Measurements from ENCODE around the gene PNMA6A. TPM values are rescaled to one million over a fixed set of nuclear protein-coding genes. Genes with fewer than 3 reads are reported as not detected.
A peak's percentile ranks its signal among the peaks of the same experiment; 100 is the strongest.
"Not testable (repeated sequence)": the region's sequence is repeated elsewhere in the genome, so short reads cannot be mapped to it uniquely, and the experiment has no call there.

PNMA6A gene
- total RNA-seq (2022) (0.31 and 0.44 TPM in 2 replicates), Bru-seq, nascent RNA (not detected), BruChase-seq, experiment 1, labeled RNA remaining after a 6-hour chase (not detected), BruChase-seq, experiment 2, labeled RNA remaining after a 2-hour chase (percentile 15 among the genes with signal in this experiment)
- long read RNA-seq, partial matches to known transcripts: 0 of 1 reads
- long read RNA-seq, other reads (novel, unspliced or antisense): 0 of 1 reads

GRCh38 chrX:153071909-153072583, at the start of gene PNMA6A:
Gene PNMA6A, plus strand, starts transcription at chrX:153072454. Its CDS starts 609 bp downstream, at chrX:153073063.
- H3K9me3 Mint-ChIP-seq (ENCODE audit: low read depth, unreplicated experiment); CTCF ChIA-PET; H3K4me3 Mint-ChIP-seq (ENCODE audit: low read depth, unreplicated experiment); intact Hi-C loops (cut with micrococcal nuclease; ENCODE audit: unreplicated experiment); H3K27me3 Mint-ChIP-seq (ENCODE audit: unreplicated experiment); H3K27ac Mint-ChIP-seq (ENCODE audit: unreplicated experiment); DNase-seq; BruUV-seq (replicated peaks); H3K36me3 Mint-ChIP-seq (ENCODE audit: insufficient read depth, unreplicated experiment); H3K4me1 Mint-ChIP-seq (ENCODE audit: low read depth, unreplicated experiment): not testable (repeated sequence)

- peaks cover 35% of the 10 kb centered on the region for H3K27me3 Mint-ChIP-seq (ENCODE audit: unreplicated experiment)
- intact Hi-C loops (cut with micrococcal nuclease; ENCODE audit: unreplicated experiment); H3K4me1 Mint-ChIP-seq (ENCODE audit: low read depth, unreplicated experiment); BruUV-seq (replicated peaks); H3K9me3 Mint-ChIP-seq (ENCODE audit: low read depth, unreplicated experiment); CTCF ChIA-PET; H3K27ac Mint-ChIP-seq (ENCODE audit: unreplicated experiment); DNase-seq; H3K4me3 Mint-ChIP-seq (ENCODE audit: low read depth, unreplicated experiment); H3K36me3 Mint-ChIP-seq (ENCODE audit: insufficient read depth, unreplicated experiment): not testable (repeated sequence)
These were observed 45.8 kb upstream of the PNMA6A start for GRCh38 chrX:153026501-153026900.

- H3K9me3 Mint-ChIP-seq (ENCODE audit: low read depth, unreplicated experiment); H3K4me3 Mint-ChIP-seq (ENCODE audit: low read depth, unreplicated experiment); H3K36me3 Mint-ChIP-seq (ENCODE audit: insufficient read depth, unreplicated experiment); H3K4me1 Mint-ChIP-seq (ENCODE audit: low read depth, unreplicated experiment); intact Hi-C loops (cut with micrococcal nuclease; ENCODE audit: unreplicated experiment); CTCF ChIA-PET; H3K27ac Mint-ChIP-seq (ENCODE audit: unreplicated experiment); BruUV-seq (replicated peaks); DNase-seq: not testable (repeated sequence)
- H3K27me3 Mint-ChIP-seq (ENCODE audit: unreplicated experiment): peaks cover 32% of the 10 kb centered on the region
These were observed 43.8 kb upstream of the PNMA6A start for GRCh38 chrX:153028487-153028886.

DNA sequence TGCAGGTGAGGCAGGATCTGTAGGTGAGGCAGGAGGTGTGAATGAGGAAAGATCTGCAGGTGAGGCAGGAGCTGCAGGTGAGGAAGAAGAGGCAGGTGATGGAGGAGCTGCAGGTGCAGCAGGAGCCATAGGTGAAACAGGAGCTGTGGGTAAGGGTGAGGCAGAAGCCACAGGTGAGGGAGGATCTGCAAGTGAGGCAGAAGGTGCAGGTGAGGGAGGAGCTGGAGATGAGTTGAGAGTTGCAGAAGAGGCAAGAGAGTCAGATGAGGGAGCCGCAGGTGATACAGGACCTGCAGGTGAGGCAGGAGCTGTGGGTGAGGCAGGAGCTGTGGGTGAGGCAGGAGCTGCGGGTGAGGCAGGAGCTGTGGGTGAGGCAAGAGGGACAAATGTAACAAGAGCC, 43.1 kb upstream of the PNMA6A start:
- DNase-seq: no peak
- intact Hi-C loops (cut with micrococcal nuclease; ENCODE audit: unreplicated experiment): no loop called here
- TF ChIP-seq, protein P1, sequence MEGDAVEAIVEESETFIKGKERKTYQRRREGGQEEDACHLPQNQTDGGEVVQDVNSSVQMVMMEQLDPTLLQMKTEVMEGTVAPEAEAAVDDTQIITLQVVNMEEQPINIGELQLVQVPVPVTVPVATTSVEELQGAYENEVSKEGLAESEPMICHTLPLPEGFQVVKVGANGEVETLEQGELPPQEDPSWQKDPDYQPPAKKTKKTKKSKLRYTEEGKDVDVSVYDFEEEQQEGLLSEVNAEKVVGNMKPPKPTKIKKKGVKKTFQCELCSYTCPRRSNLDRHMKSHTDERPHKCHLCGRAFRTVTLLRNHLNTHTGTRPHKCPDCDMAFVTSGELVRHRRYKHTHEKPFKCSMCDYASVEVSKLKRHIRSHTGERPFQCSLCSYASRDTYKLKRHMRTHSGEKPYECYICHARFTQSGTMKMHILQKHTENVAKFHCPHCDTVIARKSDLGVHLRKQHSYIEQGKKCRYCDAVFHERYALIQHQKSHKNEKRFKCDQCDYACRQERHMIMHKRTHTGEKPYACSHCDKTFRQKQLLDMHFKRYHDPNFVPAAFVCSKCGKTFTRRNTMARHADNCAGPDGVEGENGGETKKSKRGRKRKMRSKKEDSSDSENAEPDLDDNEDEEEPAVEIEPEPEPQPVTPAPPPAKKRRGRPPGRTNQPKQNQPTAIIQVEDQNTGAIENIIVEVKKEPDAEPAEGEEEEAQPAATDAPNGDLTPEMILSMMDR (IDR thresholded peaks at IDR 0.05; ENCODE audit: unreplicated experiment): no peak
- no TSS peak for BruUV-seq (replicated peaks)
- Mint-ChIP-seq H3K27me3 (ENCODE audit: unreplicated experiment) (peaks cover 39% of the 10 kb centered on the region), H3K27ac (ENCODE audit: unreplicated experiment) (no peak overlapping the region), H3K4me3 (ENCODE audit: low read depth, unreplicated experiment) (no peak overlapping the region), H3K9me3 (ENCODE audit: low read depth, unreplicated experiment) (no peaks in the 10 kb centered on the region), H3K4me1 (ENCODE audit: low read depth, unreplicated experiment) (no peaks in the 10 kb centered on the region), H3K36me3 (ENCODE audit: insufficient read depth, unreplicated experiment) (no peaks in the 10 kb centered on the region)
- CTCF ChIA-PET: interaction anchor here (1.1 kb wide), 1 partner anchor 88 kb away, joined by 4 read pairs; no protein-coding TSS in a partner anchor

DNA sequence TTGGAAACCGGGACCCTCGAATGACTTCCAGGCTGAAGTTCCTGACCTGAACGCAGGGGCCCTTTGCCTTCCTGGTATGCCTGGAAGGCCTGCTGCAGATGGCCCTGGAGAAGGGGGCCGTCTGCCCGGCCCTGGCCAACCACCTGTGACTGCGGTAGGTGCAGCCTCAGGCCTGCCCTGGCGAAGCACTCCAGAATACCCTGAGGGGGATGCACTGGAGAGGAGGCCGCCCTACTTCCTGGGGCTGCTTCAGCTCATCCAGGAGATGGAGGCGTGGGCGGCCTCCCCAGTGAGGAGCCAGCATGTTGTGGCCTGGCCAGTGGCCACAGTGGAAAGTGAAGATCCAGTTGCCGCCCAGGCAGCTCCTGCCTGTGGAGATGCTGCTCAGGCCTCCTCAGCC, 42.4 kb upstream of the PNMA6A start:
- no peak overlapping the region for H3K4me3 Mint-ChIP-seq (ENCODE audit: low read depth, unreplicated experiment)
- intact Hi-C loops (cut with micrococcal nuclease; ENCODE audit: unreplicated experiment): loop anchor here (5.0 to 10.0 kb wide), 2 partner anchors 73 to 475 kb away; no protein-coding TSS in a partner anchor
- no peaks in the 10 kb centered on the region for H3K9me3 Mint-ChIP-seq (ENCODE audit: low read depth, unreplicated experiment)
- peaks cover 46% of the 10 kb centered on the region for H3K27me3 Mint-ChIP-seq (ENCODE audit: unreplicated experiment)
- H3K4me1 Mint-ChIP-seq (ENCODE audit: low read depth, unreplicated experiment): no peaks in the 10 kb centered on the region
- H3K36me3 Mint-ChIP-seq (ENCODE audit: insufficient read depth, unreplicated experiment): no peaks in the 10 kb centered on the region
- H3K27ac Mint-ChIP-seq (ENCODE audit: unreplicated experiment): no peak overlapping the region
- no TSS peak for BruUV-seq (replicated peaks)
- CTCF ChIA-PET: interaction anchor here (1.1 kb wide), 1 partner anchor 88 kb away, joined by 4 read pairs; no protein-coding TSS in a partner anchor
- TF ChIP-seq, protein P1 (IDR thresholded peaks at IDR 0.05; ENCODE audit: unreplicated experiment): no peak
- no peak for DNase-seq
